ENCODE measurements around the gene SDK1. TPM values are rescaled to one million over a fixed set of nuclear protein-coding genes. Genes with fewer than 3 reads are reported as not detected.

SDK1 gene
- total RNA-seq, 4 donors from 2014 or later: under 0.01 to 16.2 (median 7.2) TPM

DNA sequence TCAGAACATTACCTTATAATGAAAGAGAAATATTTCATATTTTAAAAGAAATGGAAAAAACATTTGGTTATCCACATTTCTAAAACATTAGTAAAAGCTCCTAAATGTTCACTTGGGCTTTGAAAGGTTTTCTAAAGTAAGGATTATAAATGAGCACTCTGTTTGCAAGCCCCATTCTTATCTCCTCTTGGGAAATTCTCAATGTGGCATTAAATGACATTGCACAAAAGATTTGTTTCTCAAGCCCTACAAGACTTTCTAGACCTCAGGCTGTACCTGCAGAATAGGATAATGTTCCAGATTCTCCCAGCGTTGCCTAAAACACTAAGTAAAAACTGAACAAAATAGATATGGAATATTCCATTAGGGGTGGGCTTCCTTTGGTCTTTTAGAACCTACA lies 723.1 kb downstream of the SDK1 start:
- H3K27ac ChIP-seq: no peak overlapping the region
- intact Hi-C loops (cut with DNase I; ENCODE audit: low total_unique reads): no loop called here
- no peaks in the 10 kb centered on the region for H3K9me3 ChIP-seq
- no peaks in the 10 kb centered on the region for H3K36me3 ChIP-seq
- no peak overlapping the region for H3K4me3 ChIP-seq
- H3K27me3 ChIP-seq: no peaks in the 10 kb centered on the region
- no peak for DNase-seq
- H3K4me1 ChIP-seq: no peaks in the 10 kb centered on the region
- TF ChIP-seq, protein P1, sequence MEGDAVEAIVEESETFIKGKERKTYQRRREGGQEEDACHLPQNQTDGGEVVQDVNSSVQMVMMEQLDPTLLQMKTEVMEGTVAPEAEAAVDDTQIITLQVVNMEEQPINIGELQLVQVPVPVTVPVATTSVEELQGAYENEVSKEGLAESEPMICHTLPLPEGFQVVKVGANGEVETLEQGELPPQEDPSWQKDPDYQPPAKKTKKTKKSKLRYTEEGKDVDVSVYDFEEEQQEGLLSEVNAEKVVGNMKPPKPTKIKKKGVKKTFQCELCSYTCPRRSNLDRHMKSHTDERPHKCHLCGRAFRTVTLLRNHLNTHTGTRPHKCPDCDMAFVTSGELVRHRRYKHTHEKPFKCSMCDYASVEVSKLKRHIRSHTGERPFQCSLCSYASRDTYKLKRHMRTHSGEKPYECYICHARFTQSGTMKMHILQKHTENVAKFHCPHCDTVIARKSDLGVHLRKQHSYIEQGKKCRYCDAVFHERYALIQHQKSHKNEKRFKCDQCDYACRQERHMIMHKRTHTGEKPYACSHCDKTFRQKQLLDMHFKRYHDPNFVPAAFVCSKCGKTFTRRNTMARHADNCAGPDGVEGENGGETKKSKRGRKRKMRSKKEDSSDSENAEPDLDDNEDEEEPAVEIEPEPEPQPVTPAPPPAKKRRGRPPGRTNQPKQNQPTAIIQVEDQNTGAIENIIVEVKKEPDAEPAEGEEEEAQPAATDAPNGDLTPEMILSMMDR (IDR thresholded peaks at IDR 0.05): no peak
- TF ChIP-seq POLR2A (IDR thresholded peaks at IDR 0.05): no peak

DNA sequence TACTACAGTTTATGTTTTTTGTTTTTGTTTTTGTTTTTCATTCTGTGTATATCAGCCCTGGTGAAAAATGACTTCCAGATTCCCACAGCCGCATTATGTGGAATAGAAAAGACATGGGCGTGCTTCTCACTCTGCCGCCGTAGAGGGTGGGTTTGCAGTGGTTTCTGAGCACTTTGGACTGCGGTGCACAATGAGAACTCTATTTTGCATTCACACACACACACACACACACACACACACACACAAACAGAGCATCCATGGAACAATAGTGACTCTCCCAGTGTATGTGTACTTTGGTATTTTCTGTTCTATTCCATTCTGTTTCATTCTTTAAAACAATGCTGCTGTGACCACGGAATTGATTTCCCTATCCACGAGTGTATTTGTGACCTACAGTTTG lies 723.8 kb downstream of the SDK1 start:
- intact Hi-C loops (cut with DNase I; ENCODE audit: low total_unique reads): no loop called here
- Histone ChIP-seq H3K27ac (no peak overlapping the region), H3K36me3 (no peaks in the 10 kb centered on the region), H3K4me3 (no peak overlapping the region), H3K9me3 (no peaks in the 10 kb centered on the region), H3K4me1 (no peaks in the 10 kb centered on the region), H3K27me3 (no peaks in the 10 kb centered on the region)
- TF ChIP-seq, protein P1 (IDR thresholded peaks at IDR 0.05): no peak
- TF ChIP-seq POLR2A (IDR thresholded peaks at IDR 0.05): no peak
- DNase-seq: no peak

DNA sequence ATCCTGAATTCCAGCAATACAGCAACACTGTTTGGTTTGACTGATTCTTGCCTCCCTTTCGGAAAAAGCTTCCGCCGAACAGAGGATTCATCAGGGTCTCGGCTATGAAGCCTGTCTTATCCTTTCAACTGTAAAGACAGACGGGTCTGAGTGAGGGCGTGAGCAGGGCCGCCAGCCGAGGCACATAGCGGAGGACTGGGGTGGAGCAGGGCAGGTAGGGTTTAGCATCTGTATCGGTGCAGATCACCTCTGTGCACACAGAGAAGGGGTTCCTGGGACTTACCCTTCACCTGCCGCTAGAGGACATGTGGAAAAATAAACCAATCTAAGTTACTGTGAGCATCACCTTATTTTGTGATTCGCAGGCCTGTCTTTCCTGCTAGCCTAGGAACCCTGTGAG lies 724.2 kb downstream of the SDK1 start:
- Histone ChIP-seq H3K9me3 (no peaks in the 10 kb centered on the region), H3K4me1 (no peaks in the 10 kb centered on the region), H3K36me3 (no peaks in the 10 kb centered on the region), H3K4me3 (no peak overlapping the region), H3K27me3 (no peaks in the 10 kb centered on the region), H3K27ac (no peak overlapping the region)
- DNase-seq: no peak
- intact Hi-C loops (cut with DNase I; ENCODE audit: low total_unique reads): no loop called here
- no peak for TF ChIP-seq POLR2A (IDR thresholded peaks at IDR 0.05)
- TF ChIP-seq, protein P1 (IDR thresholded peaks at IDR 0.05): no peak

DNA sequence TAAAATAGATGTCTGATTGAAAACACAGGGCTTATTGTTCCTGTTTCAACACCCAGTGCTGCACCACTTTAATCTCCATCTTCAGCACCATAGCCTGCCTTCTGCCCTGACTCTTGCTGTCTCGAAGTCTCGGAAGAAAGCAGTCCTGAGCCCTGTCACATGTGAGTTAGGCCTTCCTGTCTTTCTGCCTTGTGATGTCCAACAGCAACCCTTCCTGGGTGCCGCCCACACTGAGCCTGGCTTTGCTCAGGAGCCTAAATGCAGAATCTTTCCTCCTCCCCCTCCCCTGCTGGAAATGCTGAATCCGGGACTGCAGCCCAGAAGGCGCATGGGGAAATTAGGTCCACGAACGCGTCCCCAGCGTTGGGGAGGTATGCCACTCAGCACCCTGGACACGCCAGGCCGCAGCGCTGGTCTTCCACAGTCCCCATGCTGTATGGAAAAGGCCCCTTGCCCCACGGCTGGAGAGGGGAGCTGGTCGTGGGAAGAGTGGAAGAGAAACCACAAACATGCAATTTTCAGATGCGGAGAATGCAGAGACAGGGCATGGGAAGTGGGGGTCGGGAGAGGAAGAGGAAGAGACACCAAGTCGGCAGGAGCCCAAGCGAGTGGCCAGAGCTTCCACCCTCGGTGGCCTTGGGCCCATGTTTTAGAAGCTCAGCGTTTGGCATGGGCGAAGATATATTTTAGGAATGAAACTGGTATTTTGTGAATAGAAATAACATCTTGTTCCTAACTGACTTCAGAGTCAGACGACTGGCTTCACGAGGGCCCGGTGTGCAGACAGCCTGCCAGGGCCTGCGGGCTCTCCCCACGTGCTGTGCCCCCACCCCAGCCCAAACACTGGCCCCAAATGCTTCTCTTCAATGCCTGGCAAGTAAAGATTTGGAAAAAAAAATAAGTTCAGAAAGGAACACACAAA lies 724.9 kb downstream of the SDK1 start:
- intact Hi-C loops (cut with DNase I; ENCODE audit: low total_unique reads): no loop called here
- H3K27ac ChIP-seq: no peak overlapping the region
- H3K4me1 ChIP-seq: no peaks in the 10 kb centered on the region
- no peak for DNase-seq
- no peaks in the 10 kb centered on the region for H3K9me3 ChIP-seq
- H3K27me3 ChIP-seq: no peaks in the 10 kb centered on the region
- H3K4me3 ChIP-seq: no peak overlapping the region
- TF ChIP-seq, protein P1 (IDR thresholded peaks at IDR 0.05): no peak
- TF ChIP-seq POLR2A (IDR thresholded peaks at IDR 0.05): no peak
- no peaks in the 10 kb centered on the region for H3K36me3 ChIP-seq

DNA sequence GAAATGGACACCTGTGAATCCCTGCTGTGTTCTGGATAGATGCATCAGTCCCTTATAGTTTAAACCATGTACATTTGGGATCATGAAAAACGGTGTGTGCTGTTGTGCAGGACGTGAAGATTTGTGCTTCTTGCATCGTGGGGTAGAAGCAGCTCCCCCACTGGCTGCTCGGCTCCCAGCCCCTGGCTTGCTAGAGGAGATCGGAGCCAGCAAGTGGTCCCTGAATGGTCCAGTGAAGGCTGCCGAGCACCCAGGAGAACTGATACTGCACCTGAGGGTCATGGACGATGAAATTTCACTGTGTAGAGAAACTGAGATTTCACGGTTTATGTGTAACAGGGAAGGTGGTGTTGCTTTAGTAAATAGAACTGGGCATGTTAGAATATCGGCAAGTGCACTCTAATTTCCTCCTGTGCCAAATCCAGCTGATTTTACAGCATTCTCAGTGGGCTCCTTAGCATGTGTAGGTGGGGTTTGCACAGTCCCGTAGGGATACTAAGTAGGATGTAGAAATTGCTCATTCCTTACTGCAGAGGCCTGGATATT lies 726.0 kb downstream of the SDK1 start:
- intact Hi-C loops (cut with DNase I; ENCODE audit: low total_unique reads): no loop called here
- no peaks in the 10 kb centered on the region for H3K4me1 ChIP-seq
- DNase-seq: no peak
- H3K36me3 ChIP-seq: no peaks in the 10 kb centered on the region
- no peaks in the 10 kb centered on the region for H3K27me3 ChIP-seq
- no peaks in the 10 kb centered on the region for H3K9me3 ChIP-seq
- no peak for TF ChIP-seq POLR2A (IDR thresholded peaks at IDR 0.05)
- TF ChIP-seq, protein P1 (IDR thresholded peaks at IDR 0.05): no peak
- no peak overlapping the region for H3K27ac ChIP-seq
- no peak overlapping the region for H3K4me3 ChIP-seq

All from uterus (tissue), 4 donors.